Endothelial cell of umbilical vein (primary cell): ENCODE measurements around the gene FOLR2. TPM values are rescaled to one million over a fixed set of nuclear protein-coding genes. Genes with fewer than 3 reads are reported as not detected.

Experiments
- BruUV-seq: library from RNA; stranded (reverse); fragments of 400-500 nt; replicated peaks from 2 replicates; lab custom pipeline; 2021; lab: Mats Ljungman, UMichigan
- CTCF ChIA-PET: fragments of 300-600, 350-600 bp; sonication (Branson Sonifier 250); formaldehyde crosslinking; loops from one replicate; lab custom pipeline; 2021; ENCODE audit warnings: antibody characterized with exemption, inconsistent platforms; lab: Charles Lee
- POLR2A ChIA-PET: fragments of 300-600, 350-600 bp; sonication (Branson Sonifier 250); formaldehyde crosslinking; loops from one replicate; lab custom pipeline; 2021; ENCODE audit warnings: antibody characterized with exemption, inconsistent platforms; lab: Charles Lee
- DNase-seq: peaks from one replicate; pipeline ENCODE4 v3.0.0-alpha.2; 2011; ENCODE audit warnings: low read depth, low spot score
- FAIRE-seq: peaks from 2 replicates; lab custom pipeline; 2011; peaks lifted over from hg19 to GRCh38; lab: Jason Lieb, UNC
- H2AFZ ChIP-seq: 2 replicates; pipeline ENCODE4 v1.6.0; 2012; ENCODE audit warnings: low read depth, low read length, control low read depth, inconsistent platforms
- H3K27ac ChIP-seq: 2 replicates; pipeline ENCODE4 v1.5.1; 2011; ENCODE audit warnings: low read depth, mild to moderate bottlenecking, control low read depth, low read length, moderate library complexity; ENCODE audit not compliant: insufficient read depth
- H3K27me3 ChIP-seq, 2 experiments: 2 replicates each; pipeline versions ENCODE4 v1.6.0 to v1.6.1; 2011; ENCODE audit warnings: low read length in 2 of 2, mixed read lengths in 1 of 2; ENCODE audit not compliant: control insufficient read depth in 2 of 2, insufficient read depth in 2 of 2
- H3K36me3 ChIP-seq, 2 experiments: 2 replicates in 1 of 2; 3 replicates in 1 of 2; pipeline ENCODE4 v1.5.1; 2011; ENCODE audit warnings: low read length in 2 of 2, mild to moderate bottlenecking in 1 of 2, moderate library complexity in 1 of 2; ENCODE audit not compliant: control insufficient read depth in 2 of 2, insufficient read depth in 2 of 2; ENCODE audit errors: extremely low read depth in 1 of 2
- H3K4me1 ChIP-seq: 3 replicates; pipeline ENCODE4 v1.5.1; 2011; ENCODE audit warnings: mild to moderate bottlenecking, low read length; ENCODE audit not compliant: control insufficient read depth, insufficient read depth; ENCODE audit errors: extremely low read depth
- H3K4me2 ChIP-seq: 2 replicates; pipeline ENCODE4 v1.6.1; 2011; ENCODE audit warnings: low read length, control low read depth, mixed read lengths; ENCODE audit not compliant: insufficient read depth
- H3K4me3 ChIP-seq, 3 experiments: fragments of 200-600 bp in 1 of 3; sonication (generic), shearing (Covaris generic) in 1 of 3; replicated peaks in 1 of 3; 2 replicates each; pipeline ENCODE4 v1.5.1; 2011 to 2016; ENCODE audit warnings: control low read depth in 3 of 3, low read length in 3 of 3, mild to moderate bottlenecking in 2 of 3, inconsistent platforms in 1 of 3, low read depth in 1 of 3, moderate library complexity in 1 of 3; ENCODE audit not compliant: insufficient read depth in 1 of 3
- H3K79me2 ChIP-seq: 2 replicates; pipeline ENCODE4 v1.6.0; 2012; ENCODE audit warnings: low read length, inconsistent platforms; ENCODE audit not compliant: control insufficient read depth, insufficient read depth
- H3K9ac ChIP-seq: replicated peaks from 2 replicates; pipeline ENCODE3; 2011; ENCODE audit warnings: low read length, control low read depth; ENCODE audit not compliant: insufficient read depth; ENCODE audit errors: extremely low read depth
- H3K9me1 ChIP-seq: replicated peaks from 3 replicates; pipeline ENCODE4 v1.6.0; 2011; ENCODE audit warnings: mild to moderate bottlenecking, low read length; ENCODE audit not compliant: control insufficient read depth, insufficient read depth; ENCODE audit errors: extremely low read depth
- H3K9me3 ChIP-seq: replicated peaks from 2 replicates; pipeline ENCODE4 v1.5.1; 2012; ENCODE audit warnings: low read length, inconsistent platforms; ENCODE audit not compliant: control insufficient read depth, insufficient read depth
- H4K20me1 ChIP-seq: replicated peaks from 2 replicates; pipeline ENCODE3; 2011; ENCODE audit warnings: mild to moderate bottlenecking, low read length; ENCODE audit not compliant: control insufficient read depth, insufficient read depth; ENCODE audit errors: extremely low read depth
- EZH2 ChIP-seq: IDR thresholded peaks from 2 replicates; pipeline ENCODE4 v1.6.1; 2012; ENCODE audit warnings: borderline replicate concordance, low read depth, mild to moderate bottlenecking, moderate library complexity, low read length, inconsistent platforms; ENCODE audit not compliant: severe bottlenecking
- FOS ChIP-seq: IDR thresholded peaks from 2 replicates; pipeline ENCODE4 v1.6.1; 2011; ENCODE audit warnings: mild to moderate bottlenecking, low read length, moderate library complexity, borderline replicate concordance; ENCODE audit not compliant: insufficient read depth
- GATA2 ChIP-seq: IDR thresholded peaks from 2 replicates; pipeline ENCODE4 v1.7.0; 2011; ENCODE audit warnings: low read depth, mild to moderate bottlenecking, moderate library complexity, mixed read lengths, low read length; ENCODE audit not compliant: insufficient read length, insufficient read depth
- JUN ChIP-seq: IDR thresholded peaks from 2 replicates; pipeline ENCODE4 v1.6.1; 2011; ENCODE audit warnings: borderline replicate concordance, low read depth; ENCODE audit not compliant: insufficient read length, insufficient read depth
- MYC ChIP-seq: IDR thresholded peaks from one replicate; pipeline ENCODE4 v1.6.1; 2011; ENCODE audit warnings: mild to moderate bottlenecking, low read depth, low read length
- POLR2A ChIP-seq: IDR thresholded peaks from 2 replicates; pipeline ENCODE4 v1.6.1; 2012; ENCODE audit warnings: low read depth, mild to moderate bottlenecking, control low read depth, low read length
- POLR2AphosphoS5 ChIP-seq: IDR thresholded peaks from 2 replicates; pipeline ENCODE4 v1.6.1; 2012; ENCODE audit warnings: low read depth, mild to moderate bottlenecking, control low read depth, low read length, moderate library complexity; ENCODE audit not compliant: insufficient read depth
- dilution Hi-C: fragments of 300-500 bp; cut with MboI; formaldehyde crosslinking; loops from one replicate; pipeline ENCODE4 v1.15.0; 2019; ENCODE audit warnings: low sequenced_read_pairs; ENCODE audit not compliant: extremely low pct_ligation_motif_present
- intact Hi-C: fragments of 100-400 bp; cut with micrococcal nuclease; formaldehyde crosslinking; loops from one replicate; pipeline ENCODE4 v1.10.0; 2022
- polyA plus RNA-seq, 4 experiments: library from polyadenylated mRNA; depleted of rRNA in 3 of 4; stranded (reverse) in 3 of 4; unstranded in 1 of 4; fragments of >200 nt; gene quantifications; 2 replicates each; pipeline versions ENCODE4 v1.2.1 to v1.2.3, GENCODE V29; 2011 to 2012; ENCODE audit warnings: missing spikeins in 1 of 4
- total RNA-seq: library from RNA; stranded (reverse); gene quantifications from 2 replicates; pipeline ENCODE4 v1.2.3, GENCODE V29; 2021
- TF ChIP-seq, protein P1 (sequence below): IDR thresholded peaks from 2 replicates; pipeline ENCODE4 v1.6.1; 2011; ENCODE audit not compliant: insufficient read depth, insufficient read length
- TF ChIP-seq, protein P2 (sequence below), 2 donors: IDR thresholded peaks; 1 replicate in 1 of 2; 2 replicates in 1 of 2; pipeline ENCODE4 v1.5.1; 2011; ENCODE audit warnings: low read length in 2 of 2, mild to moderate bottlenecking in 2 of 2, moderate library complexity in 2 of 2, control low read depth in 1 of 2, inconsistent platforms in 1 of 2, low read depth in 1 of 2; ENCODE audit not compliant: insufficient read depth in 1 of 2; ENCODE audit errors: extremely low read depth in 1 of 2

FOLR2 gene
- total and polyA plus RNA-seq, 2 donors (not counting 3 experiments of a cell fraction or from before 2014, with no cell fraction given), result not detected

DNA sequence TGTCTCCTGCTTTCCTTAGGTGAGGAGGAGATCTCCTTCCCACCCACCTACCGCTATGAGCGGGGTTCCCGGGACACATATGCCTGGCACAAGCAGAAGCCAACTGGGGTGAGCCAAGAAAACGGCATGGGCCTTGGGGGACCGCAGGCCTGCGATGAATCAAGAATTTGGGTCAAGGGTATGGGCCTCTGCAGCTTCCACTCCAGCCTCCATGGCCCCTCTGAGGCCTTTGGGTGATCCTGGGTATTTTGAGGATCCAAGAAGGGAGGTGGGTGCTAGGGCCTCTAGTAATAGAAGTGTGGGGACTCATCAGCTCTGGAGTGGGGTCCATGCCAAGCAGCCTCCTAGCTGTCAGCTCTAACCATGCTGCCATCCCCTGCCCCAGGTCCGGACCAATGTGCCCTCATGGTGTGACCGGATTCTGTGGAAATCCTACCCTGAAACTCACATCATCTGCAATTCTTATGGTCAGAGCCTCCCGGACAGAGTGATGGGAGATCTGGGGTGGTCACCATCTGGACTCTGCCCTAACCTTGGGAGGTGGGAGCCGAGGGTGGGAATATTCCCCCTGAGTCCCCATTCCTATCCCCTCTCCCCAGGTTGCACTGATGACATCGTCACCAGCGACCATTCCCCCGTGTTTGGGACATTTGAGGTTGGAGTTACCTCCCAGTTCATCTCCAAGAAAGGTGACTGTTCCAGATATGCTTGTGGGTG lies 16.6 kb downstream of the FOLR2 start:
- intact Hi-C loops, result no loop called here
- POLR2A ChIA-PET, result no interaction called here
- no TSS peak for BruUV-seq
- no peaks in the 10 kb centered on the region for H3K4me1 ChIP-seq
- dilution Hi-C loops, result no loop called here
- H3K27ac ChIP-seq, result no peak overlapping the region
- TF ChIP-seq FOS (no peak), MYC (no peak), POLR2AphosphoS5 (no peak), EZH2 (no peak), POLR2A (no peak), JUN (no peak), GATA2 (no peak)
- TF ChIP-seq, protein P1, sequence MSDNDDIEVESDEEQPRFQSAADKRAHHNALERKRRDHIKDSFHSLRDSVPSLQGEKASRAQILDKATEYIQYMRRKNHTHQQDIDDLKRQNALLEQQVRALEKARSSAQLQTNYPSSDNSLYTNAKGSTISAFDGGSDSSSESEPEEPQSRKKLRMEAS, result no peak
- TF ChIP-seq, protein P2, sequence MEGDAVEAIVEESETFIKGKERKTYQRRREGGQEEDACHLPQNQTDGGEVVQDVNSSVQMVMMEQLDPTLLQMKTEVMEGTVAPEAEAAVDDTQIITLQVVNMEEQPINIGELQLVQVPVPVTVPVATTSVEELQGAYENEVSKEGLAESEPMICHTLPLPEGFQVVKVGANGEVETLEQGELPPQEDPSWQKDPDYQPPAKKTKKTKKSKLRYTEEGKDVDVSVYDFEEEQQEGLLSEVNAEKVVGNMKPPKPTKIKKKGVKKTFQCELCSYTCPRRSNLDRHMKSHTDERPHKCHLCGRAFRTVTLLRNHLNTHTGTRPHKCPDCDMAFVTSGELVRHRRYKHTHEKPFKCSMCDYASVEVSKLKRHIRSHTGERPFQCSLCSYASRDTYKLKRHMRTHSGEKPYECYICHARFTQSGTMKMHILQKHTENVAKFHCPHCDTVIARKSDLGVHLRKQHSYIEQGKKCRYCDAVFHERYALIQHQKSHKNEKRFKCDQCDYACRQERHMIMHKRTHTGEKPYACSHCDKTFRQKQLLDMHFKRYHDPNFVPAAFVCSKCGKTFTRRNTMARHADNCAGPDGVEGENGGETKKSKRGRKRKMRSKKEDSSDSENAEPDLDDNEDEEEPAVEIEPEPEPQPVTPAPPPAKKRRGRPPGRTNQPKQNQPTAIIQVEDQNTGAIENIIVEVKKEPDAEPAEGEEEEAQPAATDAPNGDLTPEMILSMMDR (IDR thresholded peaks at IDR 0.05; ENCODE audit: extremely low read depth in 1 of 2, insufficient read depth in 1 of 2, low read depth in 1 of 2, low read length in 2 of 2), result no peak
- peaks cover 17 to 85% of the 10 kb centered on the region in 2 experiments for H3K36me3 ChIP-seq
- DNase-seq (no peak), FAIRE-seq (no peak)
- no peaks in the 10 kb centered on the region for H3K79me2 ChIP-seq
- no peaks in the 10 kb centered on the region for H3K27me3 ChIP-seq
- CTCF ChIA-PET, result no interaction called here
- no peak overlapping the region for H3K4me3 ChIP-seq
- H2AFZ ChIP-seq, result no peak overlapping the region
- no peaks in the 10 kb centered on the region for H4K20me1 ChIP-seq
- no peak overlapping the region for H3K4me2 ChIP-seq
- no peaks in the 10 kb centered on the region for H3K9me1 ChIP-seq
- H3K9me3 ChIP-seq, result no peaks in the 10 kb centered on the region
- no peak overlapping the region for H3K9ac ChIP-seq
